HEK293T (cell line): ENCODE data around the gene FKBP5.

Experiments
- CTCF ChIA-PET: fragments of 350-600 bp; formaldehyde crosslinking; extraction: SDS; loops from one replicate; lab custom pipeline; 2021; ENCODE audit warnings: antibody characterized with exemption, inconsistent platforms; lab: Yijun Ruan, JAX
- POLR2A ChIA-PET: fragments of 350-600 bp; formaldehyde crosslinking; extraction: SDS; loops from one replicate; lab custom pipeline; 2020; ENCODE audit warnings: antibody characterized with exemption, inconsistent platforms; lab: Yijun Ruan, JAX
- DNase-seq: peaks from one replicate; pipeline ENCODE4 v3.0.0; 2012; ENCODE audit warnings: mixed read lengths; ENCODE audit errors: extremely low spot score
- ARNT ChIP-seq: fragments of 450-650 bp; IDR thresholded peaks from 2 replicates; pipeline ENCODE4 v1.6.1; 2017; ENCODE audit warnings: mild to moderate bottlenecking
- BHLHE40 ChIP-seq: fragments of 450-650 bp; IDR thresholded peaks from 2 replicates; pipeline ENCODE4 v1.6.1; 2016; ENCODE audit warnings: mild to moderate bottlenecking, moderate library complexity, borderline replicate concordance
- CTBP1 ChIP-seq: fragments of 450-650 bp; IDR thresholded peaks from 2 replicates; pipeline ENCODE4 v1.6.1; 2016; ENCODE audit warnings: borderline replicate concordance
- ELF4 ChIP-seq: fragments of 450-650 bp; IDR thresholded peaks from 2 replicates; pipeline ENCODE4 v1.6.1; 2017; ENCODE audit warnings: antibody characterized with exemption
- FOXA1 ChIP-seq: fragments of 450-650 bp; IDR thresholded peaks from 2 replicates; pipeline ENCODE4 v1.6.1; 2016; ENCODE audit warnings: mild to moderate bottlenecking
- FOXK2 ChIP-seq: fragments of 450-650 bp; IDR thresholded peaks from 2 replicates; pipeline ENCODE4 v1.6.1; 2016; ENCODE audit warnings: mild to moderate bottlenecking
- FOXM1 ChIP-seq: fragments of 450-650 bp; IDR thresholded peaks from 2 replicates; pipeline ENCODE4 v1.6.1; 2017; ENCODE audit warnings: mild to moderate bottlenecking, borderline replicate concordance
- HDGF ChIP-seq: fragments of 450-650 bp; IDR thresholded peaks from 2 replicates; pipeline ENCODE4 v1.6.1; 2017; ENCODE audit warnings: antibody characterized with exemption, borderline replicate concordance
- L3MBTL2 ChIP-seq: fragments of 450-650 bp; conservative IDR thresholded peaks from 2 replicates; pipeline ENCODE4 v1.6.1; 2016; ENCODE audit warnings: mild to moderate bottlenecking
- LEF1 ChIP-seq: fragments of 450-650 bp; IDR thresholded peaks from 2 replicates; pipeline ENCODE4 v1.6.1; 2017; ENCODE audit warnings: mild to moderate bottlenecking, borderline replicate concordance
- NFRKB ChIP-seq: fragments of 450-650 bp; IDR thresholded peaks from 2 replicates; pipeline ENCODE4 v1.6.1; 2016; ENCODE audit warnings: mild to moderate bottlenecking, moderate library complexity
- PKNOX1 ChIP-seq: fragments of 450-650 bp; IDR thresholded peaks from 2 replicates; pipeline ENCODE4 v1.6.1; 2016
- SP1 ChIP-seq: fragments of 450-650 bp; IDR thresholded peaks from 2 replicates; pipeline ENCODE4 v1.6.1; 2017
- SUZ12 ChIP-seq: fragments of 450-650 bp; IDR thresholded peaks from 2 replicates; pipeline ENCODE4 v1.6.1; 2016; ENCODE audit warnings: mild to moderate bottlenecking
- TARDBP ChIP-seq: fragments of 450-650 bp; IDR thresholded peaks from 2 replicates; pipeline ENCODE4 v1.6.1; 2016
- ZNF384 ChIP-seq: fragments of 450-650 bp; IDR thresholded peaks from 2 replicates; pipeline ENCODE4 v1.6.1; 2016

Gene FKBP5

GRCh38 chr6:35592178-35592577 is 96.5 kb downstream of the FKBP5 start:
- POLR2A ChIA-PET: interaction anchor here (1.3 kb wide), 1 partner anchor 140 kb away, joined by 4 read pairs; no protein-coding TSS in a partner anchor
- no peak for DNase-seq
- CTCF ChIA-PET: no interaction called here
- TF ChIP-seq LEF1 (no peak), TARDBP (no peak), ARNT (no peak), ZNF384 (no peak), ELF4 (no peak), NFRKB (no peak), FOXM1 (no peak)

GRCh38 chr6:35590622-35591066 is 98.1 kb downstream of the FKBP5 start:
- TF ChIP-seq BHLHE40: no peak
- no peak for TF ChIP-seq FOXK2
- TF ChIP-seq NFRKB: no peak
- TF ChIP-seq SUZ12: no peak
- no peak for TF ChIP-seq HDGF
- TF ChIP-seq CTBP1: no peak
- TF ChIP-seq LEF1: no peak
- no peak for TF ChIP-seq ZNF384
- no peak for TF ChIP-seq FOXM1
- TF ChIP-seq SP1: no peak
- TF ChIP-seq TARDBP: no peak
- TF ChIP-seq ELF4: no peak
- TF ChIP-seq FOXA1: no peak
- no peak for TF ChIP-seq L3MBTL2
- TF ChIP-seq PKNOX1: no peak
- no peak for TF ChIP-seq ARNT
- POLR2A ChIA-PET: no interaction called here
- no peak for DNase-seq
- CTCF ChIA-PET: interaction anchor here (0.7 to 1.5 kb wide), 5 partner anchors 34 to 147 kb away, joined by 3 to 7 read pairs (median 4); partner anchors contain the start of gene ARMC12

DNA sequence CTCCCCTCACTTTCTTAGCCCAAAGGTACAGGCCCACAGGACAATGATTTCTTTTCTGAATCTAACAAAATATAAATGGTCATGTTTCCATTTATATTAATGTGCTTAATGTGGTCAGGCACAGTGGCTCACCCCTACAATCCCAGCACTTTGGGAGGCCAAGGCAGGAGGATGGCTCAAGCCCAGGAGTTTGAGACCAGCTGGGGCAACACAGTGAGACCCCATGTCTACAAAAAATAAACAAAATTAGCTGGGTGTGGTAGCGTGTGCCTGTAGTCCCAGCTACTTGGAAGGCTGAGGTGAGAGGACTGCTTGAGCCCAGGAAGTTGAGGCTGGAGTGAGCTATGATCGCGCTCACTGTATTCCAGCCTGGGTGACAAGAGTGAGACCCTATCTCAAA is 98.8 kb downstream of the FKBP5 start:
- TF ChIP-seq TARDBP (no peak), SP1 (no peak), FOXM1 (no peak), ARNT (no peak), FOXK2 (no peak), ZNF384 (no peak), HDGF (no peak), ELF4 (no peak), LEF1 (no peak), L3MBTL2 (no peak), BHLHE40 (no peak), SUZ12 (no peak), NFRKB (no peak), CTBP1 (no peak), FOXA1 (no peak), PKNOX1 (no peak)
- CTCF ChIA-PET: interaction anchor here (0.6 to 1.5 kb wide), 4 partner anchors 34 to 212 kb away, joined by 3 to 7 read pairs (median 4); partner anchors contain the start of gene ARMC12
- no peak for DNase-seq
- POLR2A ChIA-PET: no interaction called here

DNA sequence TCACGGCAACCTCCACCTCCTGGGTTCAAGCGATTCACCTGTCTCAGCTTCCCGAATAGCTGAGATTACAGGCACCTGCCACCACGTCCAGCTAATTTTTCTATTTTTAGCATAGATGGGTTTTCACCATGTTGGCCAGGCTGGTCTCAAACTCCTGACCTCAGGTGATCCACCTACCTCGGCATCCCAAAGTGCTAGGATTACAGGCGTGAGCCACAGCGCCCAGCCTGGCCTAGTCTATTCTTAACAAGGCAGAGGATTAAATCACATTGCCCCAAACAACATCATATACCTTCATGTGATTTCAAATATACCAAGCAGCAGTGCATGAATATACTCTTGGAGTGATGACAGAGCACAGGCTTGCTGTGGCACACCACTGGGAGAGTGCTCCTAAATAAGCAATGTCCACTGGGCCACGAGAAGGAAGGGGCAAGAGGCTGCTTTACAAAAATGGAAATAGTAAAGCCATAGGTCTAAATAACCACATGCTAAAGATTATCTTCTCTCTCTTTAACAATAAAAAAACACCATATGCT is 99.4 kb downstream of the FKBP5 start:
- ChIA-PET POLR2A (interaction anchor here (1.6 kb wide), 1 partner anchor 143 kb away, joined by 3 read pairs; no protein-coding TSS in a partner anchor), CTCF (interaction anchor here (0.7 kb wide), 1 partner anchor 174 kb away, joined by 4 read pairs; no protein-coding TSS in a partner anchor)
- no peak for DNase-seq
- TF ChIP-seq ELF4 (no peak), FOXK2 (no peak), ZNF384 (no peak), PKNOX1 (no peak), LEF1 (no peak), NFRKB (no peak), SUZ12 (no peak), ARNT (no peak), FOXM1 (no peak), FOXA1 (no peak), HDGF (no peak), BHLHE40 (no peak), CTBP1 (no peak), TARDBP (no peak), SP1 (no peak), L3MBTL2 (no peak)

GRCh38 chr6:35587167-35587566 is 101.5 kb downstream of the FKBP5 start:
- TF ChIP-seq FOXK2 (no peak), ARNT (no peak)
- ChIA-PET POLR2A (no interaction called here), CTCF (interaction anchor here (1.9 kb wide), 1 partner anchor 150 kb away, joined by 10 read pairs; the partner anchor contains the start of gene ARMC12)
- no peak for DNase-seq

DNA sequence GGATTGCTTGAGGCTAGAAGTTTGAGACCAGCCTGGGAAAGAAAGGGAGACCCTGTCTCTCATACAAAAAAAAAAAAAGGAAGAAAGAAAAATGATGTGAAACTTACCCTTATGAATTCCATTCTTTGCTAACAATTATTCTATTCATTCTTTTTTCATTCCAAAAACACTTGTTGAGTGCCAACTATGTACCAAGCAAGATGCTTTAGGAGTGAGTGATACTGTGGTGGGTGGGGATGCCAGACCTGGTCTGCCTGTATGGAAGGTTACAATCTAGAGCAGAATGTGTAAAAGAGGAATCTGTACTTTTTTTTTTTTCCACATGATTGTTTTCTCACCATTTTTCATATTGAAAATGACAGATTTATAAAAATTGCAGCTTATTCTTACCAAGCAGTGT is 102.2 kb downstream of the FKBP5 start:
- TF ChIP-seq PKNOX1 (no peak), CTBP1 (no peak), FOXK2 (no peak)
- no peak for DNase-seq
- ChIA-PET CTCF (no interaction called here), POLR2A (no interaction called here)
